Activated CD4-positive, CD25-positive, alpha-beta regulatory T cell (primary cell): ENCODE results near the gene NOC3L.

Source experiments
- DNase-seq, 4 experiments: peaks; one replicate each; lab custom pipeline; 2025; lab: John Stamatoyannopoulos, UW

The NOC3L gene

GRCh38 chr10:94303929-94304328, 58.8 kb downstream of the NOC3L start:
- no peak for DNase-seq

- no peak for DNase-seq
Measured at GRCh38 chr10:94300042-94300441, 62.7 kb downstream of the NOC3L start.

- no peak for DNase-seq
Measured at GRCh38 chr10:94299417-94299816, 63.3 kb downstream of the NOC3L start.

GRCh38 chr10:94294168-94294567, 68.6 kb downstream of the NOC3L start:
- DNase-seq = no peak

- DNase-seq = no peak
Measured at GRCh38 chr10:94293354-94293753, 69.4 kb downstream of the NOC3L start.

GRCh38 chr10:94292434-94293090, 70.2 kb downstream of the NOC3L start:
- no peak for DNase-seq

GRCh38 chr10:94288361-94289101, 74.2 kb downstream of the NOC3L start:
- no peak for DNase-seq

GRCh38 chr10:94287336-94287735, 75.4 kb downstream of the NOC3L start:
- DNase-seq = no peak

- no peak for DNase-seq
Measured at GRCh38 chr10:94286901-94287300, 75.8 kb downstream of the NOC3L start.

- DNase-seq = no peak
Measured at GRCh38 chr10:94285271-94285670, 77.5 kb downstream of the NOC3L start.
